ENCODE data around the gene ROR2.

DNA sequence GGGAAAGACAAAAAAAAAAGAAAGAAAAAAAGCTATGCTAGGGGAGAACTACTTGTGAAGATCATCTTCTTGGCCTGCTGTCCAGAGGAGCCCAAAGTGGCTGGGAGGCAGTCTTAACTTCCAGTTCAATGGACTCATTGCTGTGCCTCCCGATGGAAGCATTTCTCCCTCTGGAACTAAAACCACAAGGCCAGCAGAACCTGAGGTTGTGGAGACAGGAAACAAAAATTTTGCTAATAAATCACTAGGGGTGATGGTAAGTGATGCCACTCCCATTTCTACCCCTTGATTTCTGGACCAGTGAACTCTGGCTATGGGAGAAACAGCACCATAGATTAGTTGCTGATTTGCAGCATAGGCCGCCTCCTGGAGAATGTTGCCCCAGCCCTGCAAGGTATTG is 402.9 kb downstream of the ROR2 start:
- TF ChIP-seq, protein P1, sequence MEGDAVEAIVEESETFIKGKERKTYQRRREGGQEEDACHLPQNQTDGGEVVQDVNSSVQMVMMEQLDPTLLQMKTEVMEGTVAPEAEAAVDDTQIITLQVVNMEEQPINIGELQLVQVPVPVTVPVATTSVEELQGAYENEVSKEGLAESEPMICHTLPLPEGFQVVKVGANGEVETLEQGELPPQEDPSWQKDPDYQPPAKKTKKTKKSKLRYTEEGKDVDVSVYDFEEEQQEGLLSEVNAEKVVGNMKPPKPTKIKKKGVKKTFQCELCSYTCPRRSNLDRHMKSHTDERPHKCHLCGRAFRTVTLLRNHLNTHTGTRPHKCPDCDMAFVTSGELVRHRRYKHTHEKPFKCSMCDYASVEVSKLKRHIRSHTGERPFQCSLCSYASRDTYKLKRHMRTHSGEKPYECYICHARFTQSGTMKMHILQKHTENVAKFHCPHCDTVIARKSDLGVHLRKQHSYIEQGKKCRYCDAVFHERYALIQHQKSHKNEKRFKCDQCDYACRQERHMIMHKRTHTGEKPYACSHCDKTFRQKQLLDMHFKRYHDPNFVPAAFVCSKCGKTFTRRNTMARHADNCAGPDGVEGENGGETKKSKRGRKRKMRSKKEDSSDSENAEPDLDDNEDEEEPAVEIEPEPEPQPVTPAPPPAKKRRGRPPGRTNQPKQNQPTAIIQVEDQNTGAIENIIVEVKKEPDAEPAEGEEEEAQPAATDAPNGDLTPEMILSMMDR (IDR thresholded peaks at IDR 0.05) = no peak
- no peak for TF ChIP-seq POLR2A (IDR thresholded peaks at IDR 0.05)

All from uterus (tissue), 2 donors.